A673 (cell line): ENCODE results near the gene GPC6.

Experiments used
- EZH2 ChIP-seq: fragments of 200-600 bp; sonication (generic); IDR thresholded peaks from 2 replicates; pipeline ENCODE4 v1.6.1; 2017; ENCODE audit warnings: borderline replicate concordance, low read depth, mild to moderate bottlenecking, mixed read lengths, antibody characterized with exemption, low read length; ENCODE audit not compliant: poor library complexity, severe bottlenecking
- TF ChIP-seq, protein P1 (sequence below): fragments of 300-800, 200-600 bp; sonication (generic); conservative IDR thresholded peaks from 2 replicates; pipeline ENCODE4 v1.5.1; 2017; ENCODE audit warnings: low read depth, mild to moderate bottlenecking, antibody characterized with exemption, low read length, moderate library complexity, mixed read lengths

DNA sequence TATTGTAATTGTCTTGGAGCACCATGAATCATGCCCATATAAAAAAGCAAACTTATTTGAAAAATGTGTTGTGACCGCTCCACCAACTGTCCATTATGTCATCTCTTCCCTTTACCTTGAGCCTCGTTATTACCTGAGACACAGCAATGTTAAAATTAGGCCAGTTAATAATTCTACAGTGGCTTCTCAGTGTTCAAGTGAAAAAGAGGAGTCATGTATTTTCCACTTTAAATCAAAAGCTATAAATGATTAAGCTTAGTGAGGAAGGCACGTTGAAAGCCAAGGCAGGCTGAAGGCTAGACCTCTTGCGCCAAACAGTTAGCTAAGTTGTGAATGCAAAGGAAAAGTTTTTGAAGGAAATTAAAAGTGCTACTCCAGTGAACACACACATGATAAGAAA is 210.5 kb downstream of the GPC6 start:
- TF ChIP-seq, protein P1, sequence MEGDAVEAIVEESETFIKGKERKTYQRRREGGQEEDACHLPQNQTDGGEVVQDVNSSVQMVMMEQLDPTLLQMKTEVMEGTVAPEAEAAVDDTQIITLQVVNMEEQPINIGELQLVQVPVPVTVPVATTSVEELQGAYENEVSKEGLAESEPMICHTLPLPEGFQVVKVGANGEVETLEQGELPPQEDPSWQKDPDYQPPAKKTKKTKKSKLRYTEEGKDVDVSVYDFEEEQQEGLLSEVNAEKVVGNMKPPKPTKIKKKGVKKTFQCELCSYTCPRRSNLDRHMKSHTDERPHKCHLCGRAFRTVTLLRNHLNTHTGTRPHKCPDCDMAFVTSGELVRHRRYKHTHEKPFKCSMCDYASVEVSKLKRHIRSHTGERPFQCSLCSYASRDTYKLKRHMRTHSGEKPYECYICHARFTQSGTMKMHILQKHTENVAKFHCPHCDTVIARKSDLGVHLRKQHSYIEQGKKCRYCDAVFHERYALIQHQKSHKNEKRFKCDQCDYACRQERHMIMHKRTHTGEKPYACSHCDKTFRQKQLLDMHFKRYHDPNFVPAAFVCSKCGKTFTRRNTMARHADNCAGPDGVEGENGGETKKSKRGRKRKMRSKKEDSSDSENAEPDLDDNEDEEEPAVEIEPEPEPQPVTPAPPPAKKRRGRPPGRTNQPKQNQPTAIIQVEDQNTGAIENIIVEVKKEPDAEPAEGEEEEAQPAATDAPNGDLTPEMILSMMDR = no peak
- no peak for TF ChIP-seq EZH2
